Fibroblast of mammary gland (primary cell): ENCODE data around the gene TRDN.

Experiments used
- DNase-seq: peaks from one replicate; pipeline ENCODE4 v3.0.0-alpha.2; 2010; ENCODE audit warnings: low read depth
- H3K4me3 ChIP-seq: 2 replicates; pipeline ENCODE4 v1.5.1; 2011; ENCODE audit warnings: low read depth, mild to moderate bottlenecking, low read length, moderate library complexity; ENCODE audit not compliant: control insufficient read depth
- TF ChIP-seq, protein P1 (sequence below): conservative IDR thresholded peaks from 2 replicates; pipeline ENCODE4 v1.5.1; 2011; ENCODE audit warnings: low read depth, low read length, inconsistent platforms; ENCODE audit not compliant: control insufficient read depth, insufficient read depth

The TRDN gene, protein sequence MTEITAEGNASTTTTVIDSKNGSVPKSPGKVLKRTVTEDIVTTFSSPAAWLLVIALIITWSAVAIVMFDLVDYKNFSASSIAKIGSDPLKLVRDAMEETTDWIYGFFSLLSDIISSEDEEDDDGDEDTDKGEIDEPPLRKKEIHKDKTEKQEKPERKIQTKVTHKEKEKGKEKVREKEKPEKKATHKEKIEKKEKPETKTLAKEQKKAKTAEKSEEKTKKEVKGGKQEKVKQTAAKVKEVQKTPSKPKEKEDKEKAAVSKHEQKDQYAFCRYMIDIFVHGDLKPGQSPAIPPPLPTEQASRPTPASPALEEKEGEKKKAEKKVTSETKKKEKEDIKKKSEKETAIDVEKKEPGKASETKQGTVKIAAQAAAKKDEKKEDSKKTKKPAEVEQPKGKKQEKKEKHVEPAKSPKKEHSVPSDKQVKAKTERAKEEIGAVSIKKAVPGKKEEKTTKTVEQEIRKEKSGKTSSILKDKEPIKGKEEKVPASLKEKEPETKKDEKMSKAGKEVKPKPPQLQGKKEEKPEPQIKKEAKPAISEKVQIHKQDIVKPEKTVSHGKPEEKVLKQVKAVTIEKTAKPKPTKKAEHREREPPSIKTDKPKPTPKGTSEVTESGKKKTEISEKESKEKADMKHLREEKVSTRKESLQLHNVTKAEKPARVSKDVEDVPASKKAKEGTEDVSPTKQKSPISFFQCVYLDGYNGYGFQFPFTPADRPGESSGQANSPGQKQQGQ

DNA sequence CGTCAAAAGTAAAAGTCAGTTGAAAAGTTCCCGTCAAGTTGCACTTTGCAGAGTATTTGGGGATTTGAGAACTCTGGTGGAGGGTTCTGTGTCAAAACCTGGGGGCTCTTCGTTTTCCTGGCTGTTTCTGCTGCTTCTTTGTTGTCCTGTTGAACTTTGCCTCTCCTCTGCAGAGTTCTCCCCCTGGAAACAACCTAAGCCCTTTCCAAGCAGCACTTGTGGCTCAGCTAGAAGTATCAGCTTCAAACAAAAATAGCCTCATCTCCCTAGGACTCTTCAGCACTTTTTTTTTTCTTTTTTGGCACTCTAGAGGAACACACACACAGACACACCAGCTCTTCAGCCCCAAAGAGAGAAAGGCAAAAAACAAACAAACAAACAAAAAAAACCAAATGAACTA, at the start of gene TRDN:
TSS of gene TRDN (minus strand) at position 169 of the 400 bp plus-strand sequence. CDS start 175 bp downstream, outside the sequence.
- no peak within 1 kb of the TSS for H3K4me3 ChIP-seq
- TF ChIP-seq, protein P1, sequence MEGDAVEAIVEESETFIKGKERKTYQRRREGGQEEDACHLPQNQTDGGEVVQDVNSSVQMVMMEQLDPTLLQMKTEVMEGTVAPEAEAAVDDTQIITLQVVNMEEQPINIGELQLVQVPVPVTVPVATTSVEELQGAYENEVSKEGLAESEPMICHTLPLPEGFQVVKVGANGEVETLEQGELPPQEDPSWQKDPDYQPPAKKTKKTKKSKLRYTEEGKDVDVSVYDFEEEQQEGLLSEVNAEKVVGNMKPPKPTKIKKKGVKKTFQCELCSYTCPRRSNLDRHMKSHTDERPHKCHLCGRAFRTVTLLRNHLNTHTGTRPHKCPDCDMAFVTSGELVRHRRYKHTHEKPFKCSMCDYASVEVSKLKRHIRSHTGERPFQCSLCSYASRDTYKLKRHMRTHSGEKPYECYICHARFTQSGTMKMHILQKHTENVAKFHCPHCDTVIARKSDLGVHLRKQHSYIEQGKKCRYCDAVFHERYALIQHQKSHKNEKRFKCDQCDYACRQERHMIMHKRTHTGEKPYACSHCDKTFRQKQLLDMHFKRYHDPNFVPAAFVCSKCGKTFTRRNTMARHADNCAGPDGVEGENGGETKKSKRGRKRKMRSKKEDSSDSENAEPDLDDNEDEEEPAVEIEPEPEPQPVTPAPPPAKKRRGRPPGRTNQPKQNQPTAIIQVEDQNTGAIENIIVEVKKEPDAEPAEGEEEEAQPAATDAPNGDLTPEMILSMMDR = no peak
- DNase-seq = no peak

DNA sequence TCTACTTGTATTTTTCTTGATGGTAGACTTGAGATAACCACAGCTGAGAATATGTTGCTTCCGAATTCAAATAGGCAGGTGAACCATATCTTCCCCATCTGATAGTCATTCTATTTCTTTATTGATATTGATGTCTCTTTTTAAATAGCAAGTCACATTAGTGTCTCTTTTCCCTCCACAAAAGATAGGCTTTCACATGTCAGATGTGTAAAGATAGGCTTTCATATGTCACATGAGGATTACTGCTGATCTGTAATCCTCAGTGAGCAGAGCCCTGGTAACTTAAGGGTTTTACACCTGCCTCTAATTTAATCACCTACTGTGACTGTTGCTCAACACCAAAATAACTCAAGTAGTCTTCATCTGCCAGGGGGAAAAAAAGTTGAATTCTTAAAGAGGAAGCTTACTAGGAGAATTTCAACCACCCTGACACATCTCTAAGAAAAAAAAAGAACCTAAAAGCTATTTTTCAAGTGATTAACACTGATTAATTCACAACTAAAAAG, 45.3 kb upstream of the TRDN start:
- H3K4me3 ChIP-seq = no peak overlapping the region
- DNase-seq = no peak
- TF ChIP-seq, protein P1 = no peak

DNA sequence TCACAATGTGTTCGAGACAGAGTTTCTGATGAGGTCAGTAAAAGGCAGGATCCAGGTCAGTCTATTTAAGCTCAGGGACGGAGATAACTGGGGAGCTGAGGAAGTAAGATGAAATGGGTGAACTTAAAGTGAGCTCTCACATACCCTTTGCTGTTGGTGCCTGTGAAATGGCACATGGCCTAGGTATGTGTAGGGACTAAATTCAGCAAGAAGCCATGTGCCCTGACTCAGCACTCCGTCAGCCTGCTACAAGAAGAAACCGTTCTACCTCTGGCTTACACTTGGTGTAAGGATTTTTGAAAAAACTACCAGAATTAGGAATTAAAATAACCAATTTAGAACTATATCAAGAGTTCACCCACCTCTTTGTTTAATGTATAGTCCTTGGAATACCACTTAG, 41.1 kb upstream of the TRDN start:
- DNase-seq = peak; percentile 2
- no peak overlapping the region for H3K4me3 ChIP-seq
- TF ChIP-seq, protein P1 = no peak

DNA sequence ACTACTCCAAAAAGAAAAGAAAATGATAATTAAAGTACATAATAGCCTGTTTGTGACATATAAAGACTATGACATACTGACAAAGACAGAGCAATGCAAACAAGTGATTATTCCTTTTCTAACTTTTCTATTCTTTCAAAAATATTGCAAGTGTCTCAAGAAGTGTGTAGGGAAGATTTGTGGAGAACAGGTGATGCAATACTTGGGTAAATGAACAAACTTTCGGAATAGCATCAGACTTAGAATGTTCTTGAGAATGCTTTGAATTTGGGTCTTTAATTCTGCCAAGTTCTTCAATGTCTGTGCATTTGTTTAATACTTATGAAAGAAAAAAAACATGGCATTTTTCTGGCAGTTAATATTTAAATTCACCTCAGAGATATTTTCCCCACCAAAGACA, 40.0 kb upstream of the TRDN start:
- TF ChIP-seq, protein P1 = no peak
- no peak for DNase-seq
- H3K4me3 ChIP-seq = no peak overlapping the region

DNA sequence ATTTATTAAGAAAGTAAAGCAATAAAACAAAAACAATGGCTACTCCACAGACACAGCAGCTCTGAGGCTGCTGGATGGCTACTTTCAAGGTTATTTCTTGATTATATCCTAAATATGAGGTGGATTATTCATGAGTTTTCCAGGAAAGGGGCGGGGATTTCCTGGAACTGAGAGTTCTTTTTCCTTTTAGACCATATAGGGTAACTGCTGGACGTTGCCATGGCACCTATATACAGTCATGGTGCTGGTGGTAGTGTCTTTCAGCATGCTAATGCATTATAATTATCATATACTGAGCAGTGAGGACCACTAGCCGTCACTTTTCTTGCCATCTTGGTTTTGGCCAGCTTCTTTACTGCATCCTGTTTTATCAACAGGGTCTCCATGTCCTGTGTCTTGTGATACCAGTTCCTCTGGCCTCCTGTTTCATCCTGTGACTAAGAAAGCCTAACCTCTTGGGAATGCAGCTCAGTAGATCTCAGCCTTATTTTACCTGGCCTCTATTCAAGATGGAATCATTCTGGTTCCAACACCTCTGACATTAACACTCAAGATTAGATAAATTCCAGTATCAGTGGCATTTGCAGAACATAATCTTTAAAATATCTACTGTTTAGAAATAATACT, 32.3 kb upstream of the TRDN start:
- TF ChIP-seq, protein P1 = no peak
- peak; percentile 3 for DNase-seq
- H3K4me3 ChIP-seq = no peak overlapping the region

DNA sequence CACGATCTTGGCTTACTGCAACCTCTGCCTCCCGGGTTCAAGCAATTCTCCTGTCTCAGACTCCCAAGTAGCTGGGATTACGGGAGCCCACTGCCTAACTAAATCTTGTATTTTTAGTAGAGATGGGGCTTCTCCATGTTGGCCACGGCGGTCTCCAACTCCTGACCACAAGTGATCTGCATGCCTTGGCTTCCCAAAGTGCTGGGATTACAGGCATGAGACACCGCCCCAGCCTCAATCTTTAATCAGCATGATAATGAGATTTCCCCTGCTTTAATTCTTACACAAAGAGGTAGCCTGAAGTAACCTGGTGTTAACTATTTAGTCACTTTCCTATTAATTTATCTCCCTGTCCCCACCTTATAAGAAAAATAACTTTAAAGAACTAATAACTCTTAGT, 31.3 kb upstream of the TRDN start:
- DNase-seq = no peak
- H3K4me3 ChIP-seq = no peak overlapping the region
- TF ChIP-seq, protein P1 = no peak
